Measurements from ENCODE around the gene C19orf12. TPM values are rescaled to one million over a fixed set of nuclear protein-coding genes. Genes with fewer than 3 reads are reported as not detected.

Gene C19orf12
- total RNA-seq, 1 experiment from 2014 or later: 15.5 TPM

DNA sequence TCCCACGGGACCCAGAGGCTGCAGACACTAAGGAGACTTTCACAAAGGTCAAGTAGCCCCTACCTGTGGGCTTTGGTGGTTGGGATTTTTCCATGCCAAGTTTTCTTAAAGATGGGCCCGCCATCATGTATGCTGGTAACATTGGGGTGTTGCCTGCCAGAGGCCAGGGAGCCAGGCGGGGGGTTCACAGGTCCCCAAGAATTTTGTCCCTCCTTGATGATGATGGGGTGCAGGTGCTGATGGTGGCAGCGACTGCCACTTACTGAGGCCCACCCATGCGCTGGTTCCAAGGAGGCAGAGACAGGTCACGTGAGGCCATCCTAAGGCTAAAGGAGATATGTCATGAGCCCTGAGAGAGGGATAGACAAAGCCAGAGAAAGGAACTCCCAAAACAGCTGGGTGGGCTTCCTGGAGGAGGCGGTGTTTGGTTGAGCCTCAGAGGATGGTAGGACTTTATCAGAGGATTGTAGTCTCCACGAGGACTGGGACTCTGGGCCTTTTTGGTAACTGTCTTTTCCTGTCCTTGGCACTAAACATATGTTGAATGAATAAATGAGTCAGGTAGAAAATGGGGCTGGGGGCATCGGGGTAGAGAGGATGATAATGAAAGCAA lies 35.4 kb downstream of the C19orf12 start:
- Mint-ChIP-seq H3K27ac (no peak overlapping the region), H3K4me3 (no peak overlapping the region), H3K27me3 (ENCODE audit: low read depth) (no peaks in the 10 kb centered on the region), H3K9me3 (no peaks in the 10 kb centered on the region), H3K36me3 (no peaks in the 10 kb centered on the region), H3K4me1 (peaks cover 5% of the 10 kb centered on the region)
- DNase-seq (ENCODE audit: low spot score) (no peak), ATAC-seq (no peak)
- no peak for TF ChIP-seq ZNF512 (CRISPR knock-in tag; IDR thresholded peaks at IDR 0.05; ENCODE audit: borderline replicate concordance)
- TF ChIP-seq ATF2 (CRISPR knock-in tag; IDR thresholded peaks at IDR 0.05; ENCODE audit: borderline replicate concordance, low read depth): no peak
- no peak for TF ChIP-seq ZNF138 (CRISPR knock-in tag; conservative IDR thresholded peaks at IDR 0.05)
- TF ChIP-seq SMAD4 (CRISPR knock-in tag; IDR thresholded peaks at IDR 0.05): no peak
- TF ChIP-seq, protein P1, sequence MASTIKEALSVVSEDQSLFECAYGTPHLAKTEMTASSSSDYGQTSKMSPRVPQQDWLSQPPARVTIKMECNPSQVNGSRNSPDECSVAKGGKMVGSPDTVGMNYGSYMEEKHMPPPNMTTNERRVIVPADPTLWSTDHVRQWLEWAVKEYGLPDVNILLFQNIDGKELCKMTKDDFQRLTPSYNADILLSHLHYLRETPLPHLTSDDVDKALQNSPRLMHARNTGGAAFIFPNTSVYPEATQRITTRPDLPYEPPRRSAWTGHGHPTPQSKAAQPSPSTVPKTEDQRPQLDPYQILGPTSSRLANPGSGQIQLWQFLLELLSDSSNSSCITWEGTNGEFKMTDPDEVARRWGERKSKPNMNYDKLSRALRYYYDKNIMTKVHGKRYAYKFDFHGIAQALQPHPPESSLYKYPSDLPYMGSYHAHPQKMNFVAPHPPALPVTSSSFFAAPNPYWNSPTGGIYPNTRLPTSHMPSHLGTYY (CRISPR knock-in tag; IDR thresholded peaks at IDR 0.05): no peak
- TF ChIP-seq, protein P2, sequence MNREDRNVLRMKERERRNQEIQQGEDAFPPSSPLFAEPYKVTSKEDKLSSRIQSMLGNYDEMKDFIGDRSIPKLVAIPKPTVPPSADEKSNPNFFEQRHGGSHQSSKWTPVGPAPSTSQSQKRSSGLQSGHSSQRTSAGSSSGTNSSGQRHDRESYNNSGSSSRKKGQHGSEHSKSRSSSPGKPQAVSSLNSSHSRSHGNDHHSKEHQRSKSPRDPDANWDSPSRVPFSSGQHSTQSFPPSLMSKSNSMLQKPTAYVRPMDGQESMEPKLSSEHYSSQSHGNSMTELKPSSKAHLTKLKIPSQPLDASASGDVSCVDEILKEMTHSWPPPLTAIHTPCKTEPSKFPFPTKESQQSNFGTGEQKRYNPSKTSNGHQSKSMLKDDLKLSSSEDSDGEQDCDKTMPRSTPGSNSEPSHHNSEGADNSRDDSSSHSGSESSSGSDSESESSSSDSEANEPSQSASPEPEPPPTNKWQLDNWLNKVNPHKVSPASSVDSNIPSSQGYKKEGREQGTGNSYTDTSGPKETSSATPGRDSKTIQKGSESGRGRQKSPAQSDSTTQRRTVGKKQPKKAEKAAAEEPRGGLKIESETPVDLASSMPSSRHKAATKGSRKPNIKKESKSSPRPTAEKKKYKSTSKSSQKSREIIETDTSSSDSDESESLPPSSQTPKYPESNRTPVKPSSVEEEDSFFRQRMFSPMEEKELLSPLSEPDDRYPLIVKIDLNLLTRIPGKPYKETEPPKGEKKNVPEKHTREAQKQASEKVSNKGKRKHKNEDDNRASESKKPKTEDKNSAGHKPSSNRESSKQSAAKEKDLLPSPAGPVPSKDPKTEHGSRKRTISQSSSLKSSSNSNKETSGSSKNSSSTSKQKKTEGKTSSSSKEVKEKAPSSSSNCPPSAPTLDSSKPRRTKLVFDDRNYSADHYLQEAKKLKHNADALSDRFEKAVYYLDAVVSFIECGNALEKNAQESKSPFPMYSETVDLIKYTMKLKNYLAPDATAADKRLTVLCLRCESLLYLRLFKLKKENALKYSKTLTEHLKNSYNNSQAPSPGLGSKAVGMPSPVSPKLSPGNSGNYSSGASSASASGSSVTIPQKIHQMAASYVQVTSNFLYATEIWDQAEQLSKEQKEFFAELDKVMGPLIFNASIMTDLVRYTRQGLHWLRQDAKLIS (CRISPR knock-in tag; IDR thresholded peaks at IDR 0.05; ENCODE audit: borderline replicate concordance): no peak
- no peak for TF ChIP-seq ZNF416 (CRISPR knock-in tag; IDR thresholded peaks at IDR 0.05)
- TF ChIP-seq NR2C2 (CRISPR knock-in tag; IDR thresholded peaks at IDR 0.05): no peak
- no peak for TF ChIP-seq ETV6 (CRISPR knock-in tag; IDR thresholded peaks at IDR 0.05)
- ChIA-PET POLR2A (no interaction called here), CTCF (interaction anchor here (1.2 to 1.8 kb wide), 2 partner anchors 14 to 37 kb away, joined by 3 to 4 read pairs; no protein-coding TSS in a partner anchor)

DNA sequence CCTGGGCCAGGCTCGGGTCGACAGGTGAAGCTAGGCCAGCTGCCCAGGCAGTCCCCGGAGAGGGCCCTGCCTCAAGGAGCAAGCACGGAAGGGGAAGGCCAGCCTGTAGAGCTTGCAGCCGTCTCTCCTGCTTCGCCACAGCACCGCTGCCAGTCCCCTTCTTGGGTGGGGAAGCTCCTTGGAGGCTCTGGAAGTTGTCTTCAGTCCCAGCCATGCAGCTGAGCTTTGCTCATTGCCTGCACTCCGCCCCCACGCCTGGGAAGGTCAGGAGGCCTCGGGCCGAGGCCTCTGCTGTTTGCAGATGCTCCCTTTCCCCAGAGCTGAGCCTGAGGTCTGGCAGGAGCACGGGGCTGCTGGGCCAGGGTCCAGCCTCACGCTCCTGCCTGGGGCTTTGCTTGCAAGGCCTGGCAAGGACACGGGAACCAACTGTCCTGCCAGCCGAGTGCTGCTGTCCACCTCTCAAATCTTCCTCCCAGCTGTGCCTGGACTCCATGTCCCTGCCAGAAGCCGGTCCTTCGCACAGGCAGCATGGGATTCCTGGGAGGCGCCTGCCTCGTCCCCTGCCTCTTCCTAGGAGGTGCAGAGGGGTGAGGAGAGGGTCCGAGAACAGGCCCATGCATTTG lies 36.5 kb downstream of the C19orf12 start:
- ChIA-PET POLR2A (interaction anchor here (0.6 kb wide), 1 partner anchor 82 kb away, joined by 4 read pairs; no protein-coding TSS in a partner anchor), CTCF (interaction anchor here (0.8 to 2.0 kb wide), 4 partner anchors 10 to 81 kb away, joined by 3 to 14 read pairs (median 6); no protein-coding TSS in a partner anchor)
- Mint-ChIP-seq H3K36me3 (no peaks in the 10 kb centered on the region; the same call in 1 of the 2 replicates), H3K4me3 (no peak overlapping the region), H3K4me1 (peaks cover 5% of the 10 kb centered on the region), H3K27me3 (ENCODE audit: low read depth) (no peaks in the 10 kb centered on the region), H3K27ac (no peak overlapping the region), H3K9me3 (no peaks in the 10 kb centered on the region)
- ATAC-seq (no peak), DNase-seq (ENCODE audit: low spot score) (no peak)
- TF ChIP-seq FOXK1 (CRISPR knock-in tag; IDR thresholded peaks at IDR 0.05) (no peak), MYBL2 (CRISPR knock-in tag; IDR thresholded peaks at IDR 0.05) (no peak), RORB (CRISPR knock-in tag; IDR thresholded peaks at IDR 0.05) (no peak), ATF1 (CRISPR knock-in tag; IDR thresholded peaks at IDR 0.05) (no peak), CTCF (IDR thresholded peaks at IDR 0.05) (no peak), IRF2 (CRISPR knock-in tag; IDR thresholded peaks at IDR 0.05; ENCODE audit: borderline replicate concordance, low read depth) (no peak), SMAD3 (CRISPR knock-in tag; IDR thresholded peaks at IDR 0.05; ENCODE audit: borderline replicate concordance) (no peak), ZNF263 (CRISPR knock-in tag; IDR thresholded peaks at IDR 0.05; ENCODE audit: low read depth) (no peak), TEAD1 (CRISPR knock-in tag; IDR thresholded peaks at IDR 0.05) (no peak)
- TF ChIP-seq, protein P3, sequence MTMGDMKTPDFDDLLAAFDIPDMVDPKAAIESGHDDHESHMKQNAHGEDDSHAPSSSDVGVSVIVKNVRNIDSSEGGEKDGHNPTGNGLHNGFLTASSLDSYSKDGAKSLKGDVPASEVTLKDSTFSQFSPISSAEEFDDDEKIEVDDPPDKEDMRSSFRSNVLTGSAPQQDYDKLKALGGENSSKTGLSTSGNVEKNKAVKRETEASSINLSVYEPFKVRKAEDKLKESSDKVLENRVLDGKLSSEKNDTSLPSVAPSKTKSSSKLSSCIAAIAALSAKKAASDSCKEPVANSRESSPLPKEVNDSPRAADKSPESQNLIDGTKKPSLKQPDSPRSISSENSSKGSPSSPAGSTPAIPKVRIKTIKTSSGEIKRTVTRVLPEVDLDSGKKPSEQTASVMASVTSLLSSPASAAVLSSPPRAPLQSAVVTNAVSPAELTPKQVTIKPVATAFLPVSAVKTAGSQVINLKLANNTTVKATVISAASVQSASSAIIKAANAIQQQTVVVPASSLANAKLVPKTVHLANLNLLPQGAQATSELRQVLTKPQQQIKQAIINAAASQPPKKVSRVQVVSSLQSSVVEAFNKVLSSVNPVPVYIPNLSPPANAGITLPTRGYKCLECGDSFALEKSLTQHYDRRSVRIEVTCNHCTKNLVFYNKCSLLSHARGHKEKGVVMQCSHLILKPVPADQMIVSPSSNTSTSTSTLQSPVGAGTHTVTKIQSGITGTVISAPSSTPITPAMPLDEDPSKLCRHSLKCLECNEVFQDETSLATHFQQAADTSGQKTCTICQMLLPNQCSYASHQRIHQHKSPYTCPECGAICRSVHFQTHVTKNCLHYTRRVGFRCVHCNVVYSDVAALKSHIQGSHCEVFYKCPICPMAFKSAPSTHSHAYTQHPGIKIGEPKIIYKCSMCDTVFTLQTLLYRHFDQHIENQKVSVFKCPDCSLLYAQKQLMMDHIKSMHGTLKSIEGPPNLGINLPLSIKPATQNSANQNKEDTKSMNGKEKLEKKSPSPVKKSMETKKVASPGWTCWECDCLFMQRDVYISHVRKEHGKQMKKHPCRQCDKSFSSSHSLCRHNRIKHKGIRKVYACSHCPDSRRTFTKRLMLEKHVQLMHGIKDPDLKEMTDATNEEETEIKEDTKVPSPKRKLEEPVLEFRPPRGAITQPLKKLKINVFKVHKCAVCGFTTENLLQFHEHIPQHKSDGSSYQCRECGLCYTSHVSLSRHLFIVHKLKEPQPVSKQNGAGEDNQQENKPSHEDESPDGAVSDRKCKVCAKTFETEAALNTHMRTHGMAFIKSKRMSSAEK (CRISPR knock-in tag; IDR thresholded peaks at IDR 0.05; ENCODE audit: borderline replicate concordance): no peak
